SIG-M5 treated with dmso at 0.1 percent for 504 hours (cell line): Measurements from ENCODE around the gene FARS2.
A peak's percentile ranks its signal among the peaks of the same experiment; 100 is the strongest.
"Not testable (repeated sequence)": the region's sequence is repeated elsewhere in the genome, so short reads cannot be mapped to it uniquely, and the experiment has no call there.

ENCODE experiments used
- DNase-seq: peaks from one replicate; lab custom pipeline; 2025; ENCODE audit not compliant: unreplicated experiment; lab: John Stamatoyannopoulos, UW

The FARS2 gene

GRCh38 chr6:5619249-5619648 is 357.9 kb downstream of the FARS2 start:
- no peak for DNase-seq

DNA sequence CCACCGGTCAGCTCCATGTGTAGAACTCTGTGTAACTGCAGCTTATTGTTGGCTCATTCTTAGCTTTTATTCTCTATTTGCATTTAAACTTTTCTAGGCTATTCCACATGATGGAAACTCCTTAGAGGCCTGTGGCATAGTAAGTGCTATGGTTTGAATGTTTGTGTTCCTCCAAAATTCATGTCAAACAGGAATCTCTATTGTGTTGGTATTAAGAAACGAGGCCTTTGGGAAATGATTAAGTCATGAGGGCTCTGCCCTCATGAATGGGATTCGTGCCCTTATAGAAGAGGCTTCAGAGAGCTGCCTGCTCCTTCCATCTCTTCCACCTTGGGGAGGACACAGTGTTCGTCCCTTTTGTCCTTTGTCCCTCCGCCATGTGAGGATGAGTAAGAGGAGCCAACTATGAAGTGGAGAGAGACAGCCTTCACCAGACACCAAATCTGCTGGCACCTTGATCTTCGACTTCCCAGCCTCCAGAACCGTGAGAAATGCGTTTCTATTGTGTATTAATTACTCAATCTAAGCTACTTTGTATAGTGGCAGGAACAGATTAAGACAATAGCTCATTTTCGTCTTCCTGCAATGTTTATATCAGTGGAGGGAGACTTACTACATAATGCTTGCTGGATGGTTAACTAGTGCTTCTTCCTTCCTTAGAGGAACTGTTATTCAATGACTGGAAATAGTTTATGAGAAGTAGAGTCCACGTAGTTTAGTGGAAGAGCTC is 361.1 kb downstream of the FARS2 start:
- DNase-seq, result no peak

DNA sequence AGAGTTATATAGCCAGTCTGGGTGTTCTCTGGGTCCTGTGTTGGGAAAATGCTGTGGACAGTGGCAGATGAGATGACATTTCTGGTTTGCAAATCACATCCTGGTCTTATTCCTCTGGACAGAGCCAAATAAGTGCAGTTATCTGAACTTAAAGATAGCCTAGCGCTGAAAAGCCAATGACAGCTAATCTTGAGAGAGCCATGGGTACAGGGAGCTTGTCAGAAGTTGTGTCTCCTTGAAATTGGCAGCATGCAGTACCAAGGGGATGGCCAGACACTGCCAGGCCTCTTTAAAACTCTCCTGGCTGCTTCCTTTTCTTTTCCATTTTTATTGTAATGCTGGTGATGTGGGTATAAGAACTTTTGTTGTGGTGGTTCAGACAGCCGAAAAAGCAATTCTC is 362.5 kb downstream of the FARS2 start:
- DNase-seq, result no peak

DNA sequence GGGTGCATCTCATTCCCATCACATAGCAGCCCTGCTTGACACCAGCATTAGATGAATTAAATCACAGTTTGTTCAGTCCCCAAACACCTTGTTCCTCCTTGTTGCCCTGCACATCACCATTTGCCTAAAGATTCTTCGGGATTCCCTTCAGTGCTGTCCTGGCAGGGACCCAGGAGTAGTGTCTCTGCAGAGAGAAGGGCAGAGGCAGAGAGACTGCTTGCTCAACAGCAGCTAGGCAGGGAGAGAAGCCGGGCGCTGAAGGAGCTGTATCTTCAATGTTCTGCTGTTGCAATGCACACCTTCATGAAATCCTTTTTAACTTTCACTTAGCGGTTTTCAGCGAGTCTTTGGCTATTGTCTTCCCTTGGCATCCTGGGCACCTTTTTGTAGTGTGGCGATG is 362.9 kb downstream of the FARS2 start:
- no peak for DNase-seq

DNA sequence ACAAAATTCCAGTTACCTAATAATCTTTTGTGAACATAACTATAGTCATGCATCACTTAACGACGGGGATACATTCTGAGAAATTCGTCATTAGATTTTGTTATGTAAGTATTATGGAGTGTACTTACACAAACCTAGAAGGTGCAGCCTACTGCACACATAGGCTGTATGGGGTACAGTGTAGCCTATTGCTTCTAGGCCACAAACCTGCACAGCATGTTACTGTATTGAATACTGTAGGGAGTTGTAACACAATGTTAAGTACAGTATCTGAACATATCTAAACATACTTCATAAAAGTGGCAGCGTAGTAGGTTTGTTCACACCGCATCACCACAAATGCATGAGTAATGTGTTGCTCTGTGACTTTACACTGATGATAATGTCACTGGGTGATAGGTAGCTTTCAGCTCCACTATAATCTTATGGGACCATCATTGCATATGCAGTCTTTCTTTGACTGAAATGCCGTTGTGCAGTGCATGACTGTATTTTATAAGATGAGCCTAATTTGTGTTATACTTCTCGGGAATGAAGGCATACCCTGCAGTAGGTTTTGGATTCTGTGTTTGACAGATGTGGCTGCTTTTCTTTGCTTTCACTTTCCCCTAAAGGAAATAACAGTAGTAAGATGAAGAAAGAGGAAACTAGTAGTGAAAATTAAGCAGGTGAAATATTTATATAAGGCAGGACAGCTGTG is 365.6 kb downstream of the FARS2 start:
- DNase-seq, result no peak

GRCh38 chr6:5630636-5631035 is 369.3 kb downstream of the FARS2 start:
- DNase-seq, result no peak

GRCh38 chr6:5632348-5632935 is 371.1 kb downstream of the FARS2 start:
- no peak for DNase-seq

- peak; percentile 16 for DNase-seq
These were observed 373.2 kb downstream of the FARS2 start for GRCh38 chr6:5634525-5634924.

- DNase-seq, result no peak
These were observed 375.1 kb downstream of the FARS2 start for GRCh38 chr6:5636210-5637030.

DNA sequence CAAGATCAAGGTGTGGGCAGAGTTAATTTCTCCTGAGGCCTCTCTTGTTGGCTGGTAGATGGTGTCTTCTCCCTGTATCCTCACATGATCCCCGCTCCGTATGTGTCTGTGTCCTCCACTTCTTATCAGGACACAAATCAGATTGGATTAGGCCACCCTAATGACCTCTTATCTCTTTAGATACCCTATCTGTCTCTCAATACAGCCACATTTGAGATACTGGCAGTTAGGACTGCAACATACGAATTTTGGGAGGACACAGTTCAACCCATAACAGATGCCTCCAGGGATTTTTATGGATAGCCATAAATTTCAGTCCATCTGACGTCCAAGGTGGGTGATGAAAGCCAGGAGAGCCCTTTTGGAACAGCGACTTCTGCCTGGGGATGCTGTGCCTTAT is 376.4 kb downstream of the FARS2 start:
- DNase-seq, result no peak

DNA sequence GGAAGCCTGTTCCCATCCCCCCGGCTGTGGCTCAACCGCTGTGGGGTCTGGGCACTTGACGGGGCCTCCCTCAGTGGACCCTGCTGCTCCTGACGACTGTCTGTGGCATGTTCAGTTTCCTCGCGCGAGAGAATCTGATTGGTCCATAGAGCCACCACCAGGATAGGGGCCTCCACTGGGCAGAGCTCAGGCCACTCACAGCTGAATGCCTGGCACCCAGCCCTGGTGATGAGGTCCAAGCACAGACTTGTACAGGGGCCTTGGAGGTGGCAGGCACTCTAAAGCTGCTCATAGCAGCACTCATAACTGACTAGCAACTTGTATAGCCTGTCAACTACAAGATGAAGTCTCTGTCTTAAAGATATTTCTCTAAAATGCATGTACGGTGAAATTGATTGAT is 377.4 kb downstream of the FARS2 start:
- no peak for DNase-seq

DNA sequence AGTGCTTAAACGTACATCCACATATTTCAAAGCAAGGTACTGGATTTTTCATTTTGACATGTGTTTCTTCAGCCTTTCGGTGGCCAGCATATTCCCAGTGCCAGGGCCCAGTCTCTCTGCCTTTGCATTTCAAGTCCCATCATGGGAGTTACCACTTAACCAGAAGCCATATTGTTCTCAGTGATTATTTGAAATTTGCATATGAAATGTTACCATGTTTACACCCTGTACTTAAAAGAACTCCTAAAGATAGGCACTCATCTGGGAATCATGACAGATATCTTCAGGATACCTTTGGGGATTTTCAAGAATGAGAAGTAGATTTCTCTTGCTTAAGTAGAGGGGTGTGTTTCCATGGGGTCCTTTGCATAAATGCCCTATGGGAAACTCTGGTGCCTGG is 377.9 kb downstream of the FARS2 start:
- no peak for DNase-seq

GRCh38 chr6:5640614-5641013 is 379.3 kb downstream of the FARS2 start:
- DNase-seq, result no peak

GRCh38 chr6:5644523-5645185 is 383.3 kb downstream of the FARS2 start:
- DNase-seq, result no peak

DNA sequence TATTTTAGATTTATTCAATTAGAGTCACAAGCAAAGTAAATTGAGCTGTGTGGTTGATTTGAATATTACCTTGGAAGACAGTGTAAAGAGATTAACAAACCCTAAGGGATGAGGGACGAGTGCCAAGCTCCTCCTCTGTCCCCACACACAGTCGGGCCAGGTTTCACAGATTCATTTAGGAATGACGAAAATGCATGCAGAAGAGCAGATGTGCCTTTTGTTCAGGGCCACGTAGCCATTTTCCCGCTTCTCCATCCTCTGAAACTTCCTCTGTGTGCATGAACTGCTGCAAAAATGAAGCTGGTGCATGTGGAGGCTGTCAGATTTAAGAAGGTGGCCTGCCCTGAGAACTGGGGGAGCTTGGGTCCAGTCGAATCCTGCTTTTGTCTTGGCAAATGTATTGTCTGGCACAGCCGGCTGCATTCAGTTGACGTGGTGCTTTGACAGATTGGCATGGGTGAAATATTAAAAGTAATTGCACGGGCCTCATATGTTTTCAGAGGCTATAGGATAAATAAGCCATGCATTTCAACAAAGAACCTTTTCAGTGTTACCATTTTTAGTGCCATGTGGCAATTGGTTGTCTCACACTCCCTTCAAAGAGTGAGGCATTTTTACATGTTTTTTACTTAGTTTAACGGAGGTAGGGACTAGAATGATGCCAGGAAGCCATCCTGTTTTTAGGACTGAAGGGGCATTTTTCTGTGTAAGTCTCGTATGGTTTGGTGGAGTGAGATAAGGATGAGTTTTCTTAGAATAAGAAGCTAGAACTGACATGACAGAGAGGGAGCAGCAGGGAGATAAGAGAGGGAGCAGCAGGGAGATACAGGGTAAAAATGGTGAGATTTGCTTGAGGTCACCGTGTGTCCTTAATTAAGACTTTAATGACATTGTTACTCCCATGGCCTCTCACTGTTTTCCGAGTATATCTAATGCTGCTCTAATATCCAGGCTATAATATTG is 384.3 kb downstream of the FARS2 start:
- DNase-seq, result no peak

DNA sequence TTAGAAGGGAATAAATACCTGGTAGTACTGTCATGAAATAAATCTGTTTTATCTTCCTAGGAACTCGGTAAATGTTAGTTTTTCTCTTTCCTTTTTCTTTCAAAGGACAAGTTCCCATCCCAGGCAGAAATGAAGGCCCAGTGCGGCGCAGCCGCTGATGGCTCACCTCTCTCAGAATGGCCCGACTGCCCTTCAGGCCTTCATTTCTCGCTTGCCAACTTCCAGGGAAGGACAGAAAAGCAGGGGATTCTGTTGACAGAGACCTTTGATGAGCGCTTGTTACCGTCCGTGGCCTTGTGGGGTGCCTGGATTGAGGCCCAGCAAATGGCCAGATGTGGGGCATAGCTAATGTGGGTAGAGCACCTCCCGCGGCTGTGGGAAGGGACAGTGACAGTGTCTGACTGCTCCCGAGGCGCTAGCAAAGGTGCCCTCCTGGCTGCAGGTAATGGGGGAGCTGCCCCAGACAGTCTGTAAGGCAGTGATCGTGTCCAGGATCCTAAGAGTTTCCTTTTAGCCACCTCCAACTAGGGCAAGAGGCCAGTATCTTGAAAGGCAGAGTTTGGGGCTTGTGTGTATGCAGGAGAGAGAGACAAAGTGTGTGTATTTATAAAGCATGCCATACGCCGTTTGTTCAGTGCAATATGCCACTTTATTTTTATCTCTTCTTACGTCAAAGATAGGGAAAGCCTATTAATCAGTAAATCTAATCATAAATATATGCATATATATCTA is 391.3 kb downstream of the FARS2 start:
- DNase-seq, result no peak

DNA sequence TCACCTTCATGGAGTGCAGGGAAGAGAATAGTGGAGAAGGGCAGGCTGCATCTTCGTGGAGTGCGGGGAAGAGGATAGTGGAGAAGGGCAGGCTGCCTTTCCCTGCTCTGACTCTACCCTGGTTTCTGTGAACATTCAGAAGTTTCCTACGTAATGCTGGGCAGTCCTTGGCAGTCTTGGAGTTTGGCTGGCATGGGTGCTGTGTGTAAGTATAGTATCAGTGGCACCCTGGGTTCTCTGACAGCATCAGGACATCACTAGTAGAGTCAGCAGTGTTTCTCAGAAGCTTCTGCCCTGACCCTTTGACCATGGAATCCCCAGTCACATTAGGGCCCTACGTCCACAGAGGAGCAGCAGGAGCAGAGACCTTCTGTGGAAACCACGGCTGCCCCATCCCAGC is 392.5 kb downstream of the FARS2 start:
- no peak for DNase-seq

GRCh38 chr6:5656226-5656625 is 394.9 kb downstream of the FARS2 start:
- DNase-seq, result no peak

GRCh38 chr6:5656695-5657094 is 395.4 kb downstream of the FARS2 start:
- DNase-seq, result not testable (repeated sequence)
